Liver (tissue), 9 donors: ENCODE measurements around the gene SERINC5. TPM values are rescaled to one million over a fixed set of nuclear protein-coding genes. Genes with fewer than 3 reads are reported as not detected.

ENCODE experiments used
- DNase-seq: peaks from one replicate; pipeline ENCODE4 v3.0.0-alpha.2; 2017; ENCODE audit warnings: low spot score
- H3K27ac ChIP-seq, 2 donors: one replicate each; pipeline ENCODE4 v1.7.0; 2013; ENCODE audit warnings: inconsistent platforms in 2 of 2, low read length in 2 of 2, control low read depth in 1 of 2, low read depth in 1 of 2, mild to moderate bottlenecking in 1 of 2
- H3K27me3 ChIP-seq, 4 donors: one replicate each; pipeline versions ENCODE4 v1.6.1 to v1.7.0; 2013; ENCODE audit warnings: low read length in 3 of 4, inconsistent platforms in 1 of 4, mild to moderate bottlenecking in 1 of 4, moderate library complexity in 1 of 4; ENCODE audit not compliant: control insufficient read depth in 4 of 4, insufficient read depth in 4 of 4
- H3K36me3 ChIP-seq, 4 donors: one replicate each; pipeline versions ENCODE4 v1.6.1 to v1.7.0; 2013; ENCODE audit warnings: low read length in 3 of 4, mild to moderate bottlenecking in 3 of 4, low read depth in 1 of 4, moderate library complexity in 1 of 4; ENCODE audit not compliant: control insufficient read depth in 4 of 4, insufficient read depth in 3 of 4
- H3K4me1 ChIP-seq, 4 donors: one replicate each; pipeline versions ENCODE4 v1.6.1 to v1.7.0; 2013; ENCODE audit warnings: low read length in 3 of 4, mild to moderate bottlenecking in 3 of 4, moderate library complexity in 1 of 4; ENCODE audit not compliant: control insufficient read depth in 4 of 4, insufficient read depth in 4 of 4
- H3K4me3 ChIP-seq, 3 donors: one replicate each; pipeline versions ENCODE4 v1.6.1 to v1.7.0; 2013; ENCODE audit warnings: low read length in 3 of 3, control low read depth in 1 of 3, low read depth in 1 of 3, mild to moderate bottlenecking in 1 of 3
- H3K9ac ChIP-seq, 2 donors: one replicate each; pipeline ENCODE4 v1.7.0; 2013; ENCODE audit warnings: low read length in 2 of 2, mild to moderate bottlenecking in 2 of 2, moderate library complexity in 2 of 2, control low read depth in 1 of 2, low read depth in 1 of 2
- H3K9me3 ChIP-seq, 4 donors: one replicate each; pipeline versions ENCODE4 v1.6.1 to v1.7.0; 2013; ENCODE audit warnings: low read length in 3 of 4; ENCODE audit not compliant: control insufficient read depth in 4 of 4
- EGR1 ChIP-seq, 2 donors: IDR thresholded peaks; 2 replicates each; pipeline ENCODE4 v1.6.1; 2016 to 2018; ENCODE audit warnings: antibody characterized with exemption in 2 of 2, low read depth in 2 of 2
- FOXA1 ChIP-seq: IDR thresholded peaks from 2 replicates; pipeline ENCODE4 v1.6.1; 2016; ENCODE audit warnings: antibody characterized with exemption
- FOXA2 ChIP-seq: IDR thresholded peaks from 2 replicates; pipeline ENCODE4 v1.6.1; 2016; ENCODE audit warnings: antibody characterized with exemption
- GABPA ChIP-seq, 2 donors: IDR thresholded peaks in 1 of 2; conservative IDR thresholded peaks in 1 of 2; 2 replicates each; pipeline ENCODE4 v1.6.1; 2016; ENCODE audit warnings: antibody characterized with exemption in 2 of 2, mild to moderate bottlenecking in 1 of 2, moderate library complexity in 1 of 2
- HNF4G ChIP-seq: IDR thresholded peaks from 2 replicates; pipeline ENCODE4 v1.6.1; 2016; ENCODE audit warnings: antibody characterized with exemption
- JUND ChIP-seq, 2 donors: IDR thresholded peaks; 2 replicates each; pipeline ENCODE4 v1.6.1; 2016; ENCODE audit warnings: antibody characterized with exemption in 2 of 2
- NR2F2 ChIP-seq: IDR thresholded peaks from 2 replicates; pipeline ENCODE4 v1.6.1; 2016; ENCODE audit warnings: antibody characterized with exemption
- RAD21 ChIP-seq, 2 donors: IDR thresholded peaks; 2 replicates each; pipeline ENCODE4 v1.6.1; 2016; ENCODE audit warnings: antibody characterized with exemption in 2 of 2, mild to moderate bottlenecking in 2 of 2
- RXRA ChIP-seq, 2 donors: IDR thresholded peaks; 2 replicates each; pipeline ENCODE4 v1.6.1; 2017 to 2018; ENCODE audit warnings: antibody characterized with exemption in 2 of 2, mild to moderate bottlenecking in 1 of 2
- SP1 ChIP-seq: IDR thresholded peaks from 2 replicates; pipeline ENCODE4 v1.6.1; 2018; ENCODE audit warnings: antibody characterized with exemption, mild to moderate bottlenecking
- TAF1 ChIP-seq: conservative IDR thresholded peaks from 2 replicates; pipeline ENCODE4 v1.6.1; 2016; ENCODE audit warnings: antibody characterized with exemption, mild to moderate bottlenecking
- YY1 ChIP-seq: IDR thresholded peaks from 2 replicates; pipeline ENCODE4 v1.6.1; 2016; ENCODE audit warnings: antibody characterized with exemption, mild to moderate bottlenecking
- WGBS: extraction: QIAGEN DNeasy Blood & Tissue Kit; methylation state at CpG from one replicate; pipeline ENCODE4 v1.1.7; 2013; 5-methylcytosine and 5-hydroxymethylcytosine counted together
- polyA plus RNA-seq, 2 donors: library from polyadenylated mRNA; stranded (reverse) in 1 of 2; unstranded in 1 of 2; fragments of 200-250 nt in 1 of 2; fragments of >200 nt in 1 of 2; fragmentation: Nextera tagmentation in 1 of 2; extraction: Ambion mirVana in 1 of 2; gene quantifications; one replicate each; pipeline versions ENCODE4 v1.2.1 to v1.2.3, GENCODE V29; 2013 to 2015
- total RNA-seq, 2 donors: library from RNA; depleted of rRNA; stranded (reverse); fragments of >200 nt; gene quantifications; one replicate each; pipeline ENCODE4 v1.2.3, GENCODE V29; 2014
- TF ChIP-seq, protein P1 (sequence below): IDR thresholded peaks from 2 replicates; pipeline ENCODE4 v1.6.1; 2016; ENCODE audit warnings: antibody characterized with exemption
- TF ChIP-seq, protein P2 (sequence below): fragments of 150-350 bp; IDR thresholded peaks from 2 replicates; pipeline ENCODE4 v1.5.1; 2017; ENCODE audit warnings: improper control_type of control experiment, low read depth, low read length; ENCODE audit not compliant: missing input control
- TF ChIP-seq, protein P3 (sequence below): IDR thresholded peaks from 2 replicates; pipeline ENCODE4 v1.6.1; 2016; ENCODE audit warnings: antibody characterized with exemption
- TF ChIP-seq, protein P4 (sequence below): IDR thresholded peaks from 2 replicates; pipeline ENCODE4 v1.6.1; 2016; ENCODE audit warnings: antibody characterized with exemption
- TF ChIP-seq, protein P5 (sequence below): IDR thresholded peaks from 2 replicates; pipeline ENCODE4 v1.6.1; 2016; ENCODE audit warnings: antibody characterized with exemption, mild to moderate bottlenecking
- donor health status: healthy.
- donor health status: healthy.
- donor health status: healthy.
- donor health status: healthy.
- donor health status: healthy.

Gene SERINC5
- total and polyA plus RNA-seq, 4 donors = 22.2 to 82.3 (median 32.0) TPM

DNA sequence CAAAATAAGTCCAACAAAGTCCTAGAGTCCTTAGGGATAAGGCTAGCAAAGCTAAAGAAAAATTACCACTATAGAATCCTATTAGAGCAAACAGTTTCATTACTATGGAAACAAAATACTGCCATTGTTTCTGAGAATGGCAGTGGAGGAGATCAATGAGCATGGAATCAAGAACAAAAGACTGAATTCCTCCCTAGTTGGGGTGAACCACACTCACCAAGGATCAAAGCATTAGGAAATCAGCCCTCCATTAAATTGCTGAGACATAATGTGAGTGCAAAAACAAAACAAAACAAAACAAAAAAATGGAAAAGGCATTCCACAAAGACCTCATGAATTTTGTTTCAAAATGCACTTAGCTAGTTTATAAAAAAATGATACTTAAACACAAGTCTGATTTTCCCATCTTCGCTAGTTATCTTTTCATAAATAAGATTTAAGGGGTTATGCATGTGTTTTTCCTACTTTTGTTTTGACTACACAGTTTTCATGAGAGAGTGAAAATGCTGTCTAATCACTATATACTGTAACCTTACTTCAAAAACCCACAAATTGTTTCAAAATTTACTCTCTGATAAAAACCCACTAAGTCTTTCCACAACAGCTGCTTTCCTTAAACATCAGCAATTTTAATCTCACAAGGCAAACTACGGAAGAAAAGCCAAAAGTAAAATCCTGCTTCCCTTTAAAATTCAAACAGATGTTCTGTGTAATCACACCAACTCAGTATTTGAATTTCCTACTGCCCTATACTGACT, 9.7 kb downstream of the SERINC5 start:
- H3K4me1 ChIP-seq = peaks cover 6 to 27% (median 18%) of the 10 kb centered on the region in 4 donors
- H3K9ac ChIP-seq = no peak overlapping the region
- no peak for TF ChIP-seq TAF1
- TF ChIP-seq, protein P1, sequence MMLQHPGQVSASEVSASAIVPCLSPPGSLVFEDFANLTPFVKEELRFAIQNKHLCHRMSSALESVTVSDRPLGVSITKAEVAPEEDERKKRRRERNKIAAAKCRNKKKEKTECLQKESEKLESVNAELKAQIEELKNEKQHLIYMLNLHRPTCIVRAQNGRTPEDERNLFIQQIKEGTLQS = no peak
- TF ChIP-seq, protein P2, sequence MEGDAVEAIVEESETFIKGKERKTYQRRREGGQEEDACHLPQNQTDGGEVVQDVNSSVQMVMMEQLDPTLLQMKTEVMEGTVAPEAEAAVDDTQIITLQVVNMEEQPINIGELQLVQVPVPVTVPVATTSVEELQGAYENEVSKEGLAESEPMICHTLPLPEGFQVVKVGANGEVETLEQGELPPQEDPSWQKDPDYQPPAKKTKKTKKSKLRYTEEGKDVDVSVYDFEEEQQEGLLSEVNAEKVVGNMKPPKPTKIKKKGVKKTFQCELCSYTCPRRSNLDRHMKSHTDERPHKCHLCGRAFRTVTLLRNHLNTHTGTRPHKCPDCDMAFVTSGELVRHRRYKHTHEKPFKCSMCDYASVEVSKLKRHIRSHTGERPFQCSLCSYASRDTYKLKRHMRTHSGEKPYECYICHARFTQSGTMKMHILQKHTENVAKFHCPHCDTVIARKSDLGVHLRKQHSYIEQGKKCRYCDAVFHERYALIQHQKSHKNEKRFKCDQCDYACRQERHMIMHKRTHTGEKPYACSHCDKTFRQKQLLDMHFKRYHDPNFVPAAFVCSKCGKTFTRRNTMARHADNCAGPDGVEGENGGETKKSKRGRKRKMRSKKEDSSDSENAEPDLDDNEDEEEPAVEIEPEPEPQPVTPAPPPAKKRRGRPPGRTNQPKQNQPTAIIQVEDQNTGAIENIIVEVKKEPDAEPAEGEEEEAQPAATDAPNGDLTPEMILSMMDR = no peak
- no peak for TF ChIP-seq FOXA1
- TF ChIP-seq, protein P3, sequence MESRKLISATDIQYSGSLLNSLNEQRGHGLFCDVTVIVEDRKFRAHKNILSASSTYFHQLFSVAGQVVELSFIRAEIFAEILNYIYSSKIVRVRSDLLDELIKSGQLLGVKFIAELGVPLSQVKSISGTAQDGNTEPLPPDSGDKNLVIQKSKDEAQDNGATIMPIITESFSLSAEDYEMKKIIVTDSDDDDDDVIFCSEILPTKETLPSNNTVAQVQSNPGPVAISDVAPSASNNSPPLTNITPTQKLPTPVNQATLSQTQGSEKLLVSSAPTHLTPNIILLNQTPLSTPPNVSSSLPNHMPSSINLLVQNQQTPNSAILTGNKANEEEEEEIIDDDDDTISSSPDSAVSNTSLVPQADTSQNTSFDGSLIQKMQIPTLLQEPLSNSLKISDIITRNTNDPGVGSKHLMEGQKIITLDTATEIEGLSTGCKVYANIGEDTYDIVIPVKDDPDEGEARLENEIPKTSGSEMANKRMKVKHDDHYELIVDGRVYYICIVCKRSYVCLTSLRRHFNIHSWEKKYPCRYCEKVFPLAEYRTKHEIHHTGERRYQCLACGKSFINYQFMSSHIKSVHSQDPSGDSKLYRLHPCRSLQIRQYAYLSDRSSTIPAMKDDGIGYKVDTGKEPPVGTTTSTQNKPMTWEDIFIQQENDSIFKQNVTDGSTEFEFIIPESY = no peak
- TF ChIP-seq RXRA (IDR thresholded peaks at IDR 0.05) = no peak
- TF ChIP-seq SP1 = no peak
- no peak for TF ChIP-seq RAD21 (IDR thresholded peaks at IDR 0.05)
- TF ChIP-seq NR2F2 = no peak
- no peak for TF ChIP-seq JUND (IDR thresholded peaks at IDR 0.05)
- TF ChIP-seq, protein P4, sequence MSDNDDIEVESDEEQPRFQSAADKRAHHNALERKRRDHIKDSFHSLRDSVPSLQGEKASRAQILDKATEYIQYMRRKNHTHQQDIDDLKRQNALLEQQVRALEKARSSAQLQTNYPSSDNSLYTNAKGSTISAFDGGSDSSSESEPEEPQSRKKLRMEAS = no peak
- TF ChIP-seq FOXA2 = no peak
- TF ChIP-seq YY1 = no peak
- no peak for TF ChIP-seq EGR1 (IDR thresholded peaks at IDR 0.05; ENCODE audit: low read depth in 2 of 2)
- no peak for TF ChIP-seq GABPA (IDR thresholded peaks at IDR 0.05 in 1 of 2, conservative IDR thresholded peaks at IDR 0.05 in 1 of 2)
- TF ChIP-seq HNF4G = no peak
- TF ChIP-seq, protein P5, sequence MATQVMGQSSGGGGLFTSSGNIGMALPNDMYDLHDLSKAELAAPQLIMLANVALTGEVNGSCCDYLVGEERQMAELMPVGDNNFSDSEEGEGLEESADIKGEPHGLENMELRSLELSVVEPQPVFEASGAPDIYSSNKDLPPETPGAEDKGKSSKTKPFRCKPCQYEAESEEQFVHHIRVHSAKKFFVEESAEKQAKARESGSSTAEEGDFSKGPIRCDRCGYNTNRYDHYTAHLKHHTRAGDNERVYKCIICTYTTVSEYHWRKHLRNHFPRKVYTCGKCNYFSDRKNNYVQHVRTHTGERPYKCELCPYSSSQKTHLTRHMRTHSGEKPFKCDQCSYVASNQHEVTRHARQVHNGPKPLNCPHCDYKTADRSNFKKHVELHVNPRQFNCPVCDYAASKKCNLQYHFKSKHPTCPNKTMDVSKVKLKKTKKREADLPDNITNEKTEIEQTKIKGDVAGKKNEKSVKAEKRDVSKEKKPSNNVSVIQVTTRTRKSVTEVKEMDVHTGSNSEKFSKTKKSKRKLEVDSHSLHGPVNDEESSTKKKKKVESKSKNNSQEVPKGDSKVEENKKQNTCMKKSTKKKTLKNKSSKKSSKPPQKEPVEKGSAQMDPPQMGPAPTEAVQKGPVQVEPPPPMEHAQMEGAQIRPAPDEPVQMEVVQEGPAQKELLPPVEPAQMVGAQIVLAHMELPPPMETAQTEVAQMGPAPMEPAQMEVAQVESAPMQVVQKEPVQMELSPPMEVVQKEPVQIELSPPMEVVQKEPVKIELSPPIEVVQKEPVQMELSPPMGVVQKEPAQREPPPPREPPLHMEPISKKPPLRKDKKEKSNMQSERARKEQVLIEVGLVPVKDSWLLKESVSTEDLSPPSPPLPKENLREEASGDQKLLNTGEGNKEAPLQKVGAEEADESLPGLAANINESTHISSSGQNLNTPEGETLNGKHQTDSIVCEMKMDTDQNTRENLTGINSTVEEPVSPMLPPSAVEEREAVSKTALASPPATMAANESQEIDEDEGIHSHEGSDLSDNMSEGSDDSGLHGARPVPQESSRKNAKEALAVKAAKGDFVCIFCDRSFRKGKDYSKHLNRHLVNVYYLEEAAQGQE = no peak
- H3K36me3 ChIP-seq = peaks cover 2 to 5% (median 3%) of the 10 kb centered on the region in 4 donors
- no peak overlapping the region for H3K4me3 ChIP-seq
- no peaks in the 10 kb centered on the region for H3K27me3 ChIP-seq
- H3K9me3 ChIP-seq = peaks cover 0 to 3% (median 0%) of the 10 kb centered on the region in 4 donors
- no peak for DNase-seq
- peak overlapping the region; percentile 50 to 69 for H3K27ac ChIP-seq
- 58% methylated on average over 2 of the region's 2 CpGs for WGBS
